IMR-90 (cell line): ENCODE results near the gene SLC26A6. TPM values are rescaled to one million over a fixed set of nuclear protein-coding genes. Genes with fewer than 3 reads are reported as not detected.

Experiments
- ATAC-seq: fragments of 200-7000 bp; cut with Tn5 transposase; 2 replicates; pipeline ENCODE4 v1.9.1; 2020; ENCODE audit warnings: low read depth, mild to moderate bottlenecking, moderate library complexity
- BruUV-seq: library from RNA; stranded (reverse); fragments of 400-500 nt; replicated peaks from 2 replicates; lab custom pipeline; 2021; lab: Mats Ljungman, UMichigan
- CTCF ChIA-PET: fragments of 300-600 bp; formaldehyde crosslinking; extraction: SDS; loops from one replicate; lab custom pipeline; 2021; ENCODE audit warnings: antibody characterized with exemption; lab: Yijun Ruan, JAX
- POLR2A ChIA-PET: fragments of 300-600 bp; sonication (Branson Sonifier 250); formaldehyde crosslinking; loops from one replicate; lab custom pipeline; 2022; ENCODE audit warnings: antibody characterized with exemption; ENCODE audit not compliant: unreplicated experiment; lab: Charles Lee
- DNase-seq: peaks from one replicate; pipeline ENCODE4 v3.0.0; 2013
- H2AFZ ChIP-seq: replicated peaks from 2 replicates; pipeline ENCODE3; 2013; ENCODE audit warnings: low read length, mild to moderate bottlenecking; ENCODE audit not compliant: poor library complexity
- H2AK5ac ChIP-seq: 2 replicates; pipeline ENCODE4 v1.6.1; 2013; ENCODE audit warnings: low read depth, low read length, inconsistent platforms
- H2AK9ac ChIP-seq: replicated peaks from 2 replicates; pipeline ENCODE3; 2013; ENCODE audit warnings: mild to moderate bottlenecking, low read depth, low read length, moderate library complexity; ENCODE audit not compliant: poor library complexity
- H2BK120ac ChIP-seq: 2 replicates; pipeline ENCODE4 v1.6.1; 2013; ENCODE audit warnings: low read depth, low read length, inconsistent platforms
- H2BK15ac ChIP-seq: 3 replicates; pipeline ENCODE4 v1.6.1; 2013; ENCODE audit warnings: low read depth, low read length, inconsistent platforms
- H2BK20ac ChIP-seq: 2 replicates; pipeline ENCODE4 v1.6.1; 2013; ENCODE audit warnings: low read depth, mild to moderate bottlenecking, inconsistent platforms, low read length, moderate library complexity
- H2BK5ac ChIP-seq: 2 replicates; pipeline ENCODE4 v1.6.1; 2013; ENCODE audit warnings: mild to moderate bottlenecking, low read depth, low read length, inconsistent platforms; ENCODE audit not compliant: poor library complexity, severe bottlenecking
- H3K14ac ChIP-seq: replicated peaks from 2 replicates; pipeline ENCODE4 v1.6.1; 2013; ENCODE audit warnings: low read depth, low read length, inconsistent platforms
- H3K18ac ChIP-seq: 2 replicates; pipeline ENCODE4 v1.6.1; 2013; ENCODE audit warnings: low read depth, low read length, control low read depth
- H3K23ac ChIP-seq: 2 replicates; pipeline ENCODE4 v1.6.1; 2013; ENCODE audit warnings: low read depth, low read length, inconsistent platforms
- H3K27ac ChIP-seq: 2 replicates; pipeline ENCODE4 v1.5.1; 2013; ENCODE audit warnings: mild to moderate bottlenecking, control low read depth, low read length; ENCODE audit not compliant: insufficient read depth
- H3K27me3 ChIP-seq: 2 replicates; pipeline ENCODE4 v1.6.1; 2013; ENCODE audit warnings: low read length; ENCODE audit not compliant: control insufficient read depth, insufficient read depth
- H3K36me3 ChIP-seq: 2 replicates; pipeline ENCODE4 v1.6.1; 2013; ENCODE audit warnings: low read length, mixed read lengths; ENCODE audit not compliant: control insufficient read depth, insufficient read depth
- H3K4ac ChIP-seq: 2 replicates; pipeline ENCODE4 v1.6.1; 2013; ENCODE audit warnings: low read depth, low read length, inconsistent platforms
- H3K4me1 ChIP-seq: 2 replicates; pipeline ENCODE4 v1.6.1; 2013; ENCODE audit warnings: low read length, mixed read lengths; ENCODE audit not compliant: control insufficient read depth, insufficient read depth
- H3K4me2 ChIP-seq: 2 replicates; pipeline ENCODE4 v1.6.1; 2013; ENCODE audit warnings: low read depth, mild to moderate bottlenecking, control low read depth, low read length, moderate library complexity
- H3K4me3 ChIP-seq: 2 replicates; pipeline ENCODE4 v1.5.1; 2013; ENCODE audit warnings: low read depth, mild to moderate bottlenecking, control low read depth, low read length, moderate library complexity; ENCODE audit not compliant: insufficient read depth
- H3K56ac ChIP-seq: 2 replicates; pipeline ENCODE4 v1.6.1; 2013; ENCODE audit warnings: low read length, inconsistent platforms; ENCODE audit not compliant: insufficient read depth; ENCODE audit errors: extremely low read depth
- H3K79me1 ChIP-seq, 2 experiments: 2 replicates each; pipeline ENCODE4 v1.6.1; 2013; ENCODE audit warnings: low read length in 2 of 2, inconsistent platforms in 1 of 2, low read depth in 1 of 2
- H3K9ac ChIP-seq: 2 replicates; pipeline ENCODE4 v1.6.1; 2013; ENCODE audit warnings: low read depth, low read length, control low read depth
- H3K9me1 ChIP-seq: 2 replicates; pipeline ENCODE4 v1.6.1; 2013; ENCODE audit warnings: low read length, inconsistent platforms; ENCODE audit not compliant: insufficient read depth
- H3K9me3 ChIP-seq: 2 replicates; pipeline ENCODE4 v1.6.1; 2013; ENCODE audit warnings: low read length; ENCODE audit not compliant: control insufficient read depth, insufficient read depth
- H4K20me1 ChIP-seq: 2 replicates; pipeline ENCODE4 v1.6.1; 2013; ENCODE audit warnings: low read length, inconsistent platforms; ENCODE audit not compliant: insufficient read depth
- H4K5ac ChIP-seq: 2 replicates; pipeline ENCODE4 v1.6.1; 2013; ENCODE audit warnings: mild to moderate bottlenecking, low read depth, low read length, control low read depth
- H4K8ac ChIP-seq, 2 experiments: 2 replicates each; pipeline ENCODE4 v1.6.1; 2013; ENCODE audit warnings: low read depth in 2 of 2, low read length in 2 of 2, control low read depth in 1 of 2, inconsistent platforms in 1 of 2
- H4K91ac ChIP-seq: 2 replicates; pipeline ENCODE4 v1.6.1; 2013; ENCODE audit warnings: low read depth, low read length, inconsistent platforms; ENCODE audit not compliant: insufficient read depth
- CHD1 ChIP-seq: IDR thresholded peaks from 2 replicates; pipeline ENCODE4 v1.6.1; 2012; ENCODE audit warnings: low read depth, low read length, improper control_type of control experiment
- WGBS, 2 experiments: methylation state at CpG; one replicate each; pipeline versions ENCODE4 v1.1.5 to v1.1.7; 2013; ENCODE audit warnings: missing lambda C conversion rate in 2 of 2; ENCODE audit not compliant: insufficient read length in 1 of 2; ENCODE audit errors: extremely low coverage in 2 of 2; 5-methylcytosine and 5-hydroxymethylcytosine counted together
- dilution Hi-C: fragments of 300-500 bp; cut with HindIII; formaldehyde crosslinking; loops from one replicate; pipeline ENCODE4 v1.14.3; 2018; ENCODE audit warnings: low sequenced_read_pairs; ENCODE audit not compliant: unreplicated experiment
- in situ Hi-C: fragments of 300-500 bp; cut with MboI; formaldehyde crosslinking; loops from 3 replicates; pipeline ENCODE4 v1.14.3; 2019; ENCODE audit warnings: low sequenced_read_pairs, inconsistent platforms, mixed read lengths
- intact Hi-C: fragments of 100-400 bp; cut with micrococcal nuclease; formaldehyde crosslinking; loops from 2 replicates; pipeline ENCODE4 v1.10.0; 2022
- polyA plus RNA-seq, 3 experiments: library from polyadenylated mRNA; depleted of rRNA; stranded (reverse); fragments of >200 nt; gene quantifications; 2 replicates each; pipeline ENCODE4 v1.2.3, GENCODE V29; 2012; ENCODE audit warnings: low replicate concordance in 1 of 3
- total RNA-seq: library from RNA; depleted of rRNA; stranded (reverse); fragments of >200 nt; gene quantifications from 2 replicates; pipeline ENCODE4 v1.2.3, GENCODE V29; 2012

Gene SLC26A6
- total and polyA plus RNA-seq, 2 of the 4 experiments (the other 2 are of a cell fraction): 11.8 to 34.3 TPM

- no TSS peak for BruUV-seq
- no peak overlapping the region for H4K5ac ChIP-seq
- WGBS, 2 experiments: 68% methylated on average over 2 of the region's 11 CpGs; no CpG with 5 or more reads in 1 of the 2 experiments
These were observed 16.5 kb upstream of the SLC26A6 start for GRCh38 chr3:48651771-48652170.

More at GRCh38 chr3:48651771-48652170, 16.5 kb upstream of the SLC26A6 start:
- H2BK15ac ChIP-seq: no peak overlapping the region
- ATAC-seq (no peak), DNase-seq (no peak)
- no peak overlapping the region for H3K4ac ChIP-seq
- no peak overlapping the region for H2BK120ac ChIP-seq
- H3K9me3 ChIP-seq: no peaks in the 10 kb centered on the region
- H3K9ac ChIP-seq: no peak overlapping the region
- H3K4me1 ChIP-seq: peaks cover 3% of the 10 kb centered on the region; the same call in 1 of the 2 replicates
- no peaks in the 10 kb centered on the region for H3K36me3 ChIP-seq
- no peaks in the 10 kb centered on the region for H4K20me1 ChIP-seq
- H2AK5ac ChIP-seq: no peak overlapping the region
- H3K23ac ChIP-seq: no peak overlapping the region
- no peak overlapping the region for H3K56ac ChIP-seq
- no peak overlapping the region for H4K91ac ChIP-seq
- dilution Hi-C loops: no loop called here
- H3K18ac ChIP-seq: no peak overlapping the region
- H2AK9ac ChIP-seq: no peak overlapping the region
- H3K14ac ChIP-seq: no peak overlapping the region
- ChIA-PET POLR2A (no interaction called here), CTCF (no interaction called here)
- H3K27ac ChIP-seq: no peak overlapping the region
- no peak overlapping the region for H4K8ac ChIP-seq
- in situ Hi-C loops: no loop called here
- H3K4me3 ChIP-seq: no peak overlapping the region
- H3K4me2 ChIP-seq: no peak overlapping the region
- no peak overlapping the region for H2AFZ ChIP-seq
- TF ChIP-seq CHD1: no peak
- H2BK5ac ChIP-seq: no peak overlapping the region
- H3K27me3 ChIP-seq: no peaks in the 10 kb centered on the region; the same call in 1 of the 2 replicates
- no peak overlapping the region for H2BK20ac ChIP-seq
- no peaks in the 10 kb centered on the region for H3K79me1 ChIP-seq
- no peaks in the 10 kb centered on the region for H3K9me1 ChIP-seq
- intact Hi-C loops: no loop called here
